Prostate gland (tissue), 2 donors: Measurements from ENCODE around the gene KRT85.

ENCODE experiments used
- CTCF ChIP-seq, 4 experiments: fragments of 200-600 bp in 2 of 4; fragments of 450-650 bp in 2 of 4; sonication (generic) in 2 of 4; IDR thresholded peaks; 1 replicate in 3 of 4; 2 replicates in 1 of 4; pipeline ENCODE4 v1.5.1; 2016 to 2019; ENCODE audit warnings: antibody characterized with exemption in 4 of 4, mild to moderate bottlenecking in 2 of 4, moderate library complexity in 2 of 4
- POLR2A ChIP-seq: fragments of 450-650 bp; IDR thresholded peaks from one replicate; pipeline ENCODE4 v1.6.1; 2016; ENCODE audit warnings: antibody characterized with exemption, mild to moderate bottlenecking
- POLR2AphosphoS5 ChIP-seq: sonication (generic); formaldehyde crosslinking; IDR thresholded peaks from one replicate; pipeline ENCODE4 v1.6.1; 2017; ENCODE audit warnings: antibody characterized with exemption

DNA sequence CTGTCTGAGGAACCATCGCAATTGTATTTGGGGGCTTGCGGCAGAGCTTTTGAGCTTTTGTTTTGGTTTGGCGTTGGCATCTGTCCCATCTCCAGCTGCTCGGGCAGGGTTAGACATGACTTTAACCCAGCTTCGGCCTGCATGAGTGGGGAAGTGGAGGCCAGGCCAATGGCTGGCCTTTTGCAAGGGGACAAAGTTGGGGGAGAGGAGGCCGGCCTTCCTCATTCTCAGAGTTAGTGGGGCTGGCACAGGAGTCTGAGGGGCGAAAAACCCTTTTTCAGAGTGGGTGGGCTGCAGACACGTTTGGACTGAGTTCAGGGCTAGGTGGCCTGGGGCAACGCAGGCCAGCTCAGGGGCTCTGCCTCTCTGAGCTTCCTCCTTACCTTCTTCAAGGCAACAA, 33.6 kb upstream of the KRT85 start:
- TF ChIP-seq CTCF (IDR thresholded peaks at IDR 0.05) (no peak), POLR2A (no peak), POLR2AphosphoS5 (no peak)
